Mucosa of stomach (tissue), 1 donor: Measurements from ENCODE around the gene GRIA1.

Experiments
- H3K27me3 ChIP-seq: one replicate; pipeline ENCODE4 v1.7.0; 2013; ENCODE audit warnings: mild to moderate bottlenecking, low read length; ENCODE audit not compliant: control insufficient read depth, insufficient read depth
- H3K36me3 ChIP-seq: one replicate; pipeline ENCODE4 v1.7.0; 2013; ENCODE audit warnings: low read length; ENCODE audit not compliant: control insufficient read depth, insufficient read depth
- H3K4me1 ChIP-seq: one replicate; pipeline ENCODE4 v1.7.0; 2013; ENCODE audit warnings: mild to moderate bottlenecking, low read length; ENCODE audit not compliant: control insufficient read depth, insufficient read depth
- H3K4me3 ChIP-seq: one replicate; pipeline ENCODE4 v1.7.0; 2013; ENCODE audit warnings: low read length
- H3K9ac ChIP-seq: one replicate; pipeline ENCODE4 v1.7.0; 2013; ENCODE audit warnings: mild to moderate bottlenecking, low read length, moderate library complexity
- H3K9me3 ChIP-seq: one replicate; pipeline ENCODE4 v1.7.0; 2013; ENCODE audit warnings: mild to moderate bottlenecking, low read length, moderate library complexity; ENCODE audit not compliant: control insufficient read depth
- donor health status: Pancreatic carcinoma.

The GRIA1 gene

DNA sequence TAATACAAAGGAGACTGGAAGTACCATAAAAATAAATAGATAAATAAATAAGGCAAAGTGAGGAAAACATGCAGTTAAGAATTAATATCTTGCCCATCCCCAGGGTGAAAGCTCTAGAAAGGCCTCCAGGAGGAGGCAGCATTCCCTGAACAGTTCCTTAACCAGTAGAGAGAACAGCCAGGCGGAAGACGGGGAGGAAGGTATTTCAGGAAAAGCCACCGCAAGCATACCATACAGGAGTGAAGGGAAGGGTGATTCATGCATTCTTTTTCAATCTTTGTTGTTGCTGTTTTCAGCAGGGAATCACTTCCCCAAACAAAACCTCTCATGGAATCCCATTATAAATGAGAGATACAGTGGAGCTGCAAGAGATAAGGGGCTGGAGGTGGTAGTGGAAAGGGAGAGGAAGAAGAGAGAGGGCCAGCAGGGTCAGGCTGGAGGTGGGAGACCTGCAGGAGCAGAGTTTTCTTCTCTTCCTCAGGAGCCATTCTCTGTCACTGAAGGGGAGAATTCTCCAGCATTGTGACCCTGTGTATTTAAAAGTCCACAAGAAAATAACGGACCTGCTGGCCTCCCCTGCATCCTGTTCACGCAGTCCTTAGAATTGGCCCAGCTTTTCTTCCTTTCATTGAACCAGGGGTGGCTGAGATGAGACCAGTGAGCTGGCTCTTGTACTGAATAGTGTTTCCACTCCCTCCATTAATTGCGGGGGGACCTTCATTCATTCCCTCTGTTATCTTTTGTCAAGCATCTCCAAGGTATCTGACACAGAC, 292.3 kb downstream of the GRIA1 start:
- Histone ChIP-seq H3K9ac (no peak overlapping the region), H3K36me3 (no peaks in the 10 kb centered on the region), H3K4me3 (no peak overlapping the region), H3K27me3 (no peaks in the 10 kb centered on the region), H3K4me1 (no peaks in the 10 kb centered on the region), H3K9me3 (no peaks in the 10 kb centered on the region)

DNA sequence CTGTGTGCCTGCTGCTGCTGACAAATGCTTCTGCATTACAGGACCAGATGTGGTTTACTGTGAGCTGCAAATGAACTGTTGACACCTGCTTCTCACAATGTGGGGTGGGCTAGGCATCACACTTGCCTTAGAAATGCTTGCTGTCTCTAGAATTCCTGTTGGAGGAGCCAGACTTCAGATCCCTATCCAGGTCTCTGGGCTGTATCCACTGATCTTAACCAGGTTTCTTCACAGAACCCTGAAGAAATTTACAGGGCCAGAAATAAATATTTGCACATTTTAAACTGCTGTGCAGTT, 292.8 kb downstream of the GRIA1 start:
- Histone ChIP-seq H3K36me3 (no peaks in the 10 kb centered on the region), H3K4me1 (no peaks in the 10 kb centered on the region), H3K9ac (no peak overlapping the region), H3K27me3 (no peaks in the 10 kb centered on the region), H3K4me3 (no peak overlapping the region), H3K9me3 (no peaks in the 10 kb centered on the region)

DNA sequence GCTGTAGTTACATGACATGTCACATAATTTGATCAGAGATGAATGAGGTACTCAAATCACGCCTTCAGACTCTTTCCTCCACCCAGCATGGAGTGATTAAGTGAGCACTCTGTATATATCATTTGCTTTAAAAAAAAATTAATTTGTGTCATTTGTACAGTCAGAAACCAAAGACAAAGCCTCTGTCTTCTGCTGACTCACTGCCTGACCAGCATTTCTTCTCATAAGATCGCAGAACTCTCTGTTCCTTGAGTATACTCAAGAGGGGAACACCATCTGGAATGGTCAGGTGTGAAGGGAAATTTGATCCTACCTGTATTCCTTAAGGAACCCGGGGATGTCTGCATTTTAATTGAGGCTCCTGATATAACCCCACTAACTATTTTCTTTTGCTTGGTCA, 293.8 kb downstream of the GRIA1 start:
- no peaks in the 10 kb centered on the region for H3K36me3 ChIP-seq
- H3K4me3 ChIP-seq, result no peak overlapping the region
- no peaks in the 10 kb centered on the region for H3K9me3 ChIP-seq
- H3K27me3 ChIP-seq, result no peaks in the 10 kb centered on the region
- H3K9ac ChIP-seq, result no peak overlapping the region
- no peaks in the 10 kb centered on the region for H3K4me1 ChIP-seq

DNA sequence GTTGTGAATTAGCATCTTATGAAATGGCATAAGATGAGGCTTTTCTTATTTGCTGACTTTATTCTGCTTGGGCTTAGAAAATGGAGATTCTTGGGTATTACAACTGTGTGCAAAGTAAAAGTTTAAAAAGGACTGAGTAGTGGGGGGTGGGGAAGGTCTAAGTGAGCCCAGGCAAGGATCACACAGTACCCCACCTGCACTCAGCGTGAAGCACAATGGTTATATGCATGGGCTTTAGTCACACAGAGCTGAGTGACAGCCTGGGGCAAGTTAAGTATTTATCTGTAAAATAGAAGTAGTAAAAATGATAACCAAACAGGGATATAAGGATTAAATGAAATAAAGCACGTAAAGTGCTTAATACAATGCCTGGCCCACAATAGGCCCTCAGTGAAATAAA, 300.9 kb downstream of the GRIA1 start:
- no peaks in the 10 kb centered on the region for H3K9me3 ChIP-seq
- no peak overlapping the region for H3K4me3 ChIP-seq
- H3K36me3 ChIP-seq, result no peaks in the 10 kb centered on the region
- no peaks in the 10 kb centered on the region for H3K27me3 ChIP-seq
- H3K9ac ChIP-seq, result no peak overlapping the region
- no peaks in the 10 kb centered on the region for H3K4me1 ChIP-seq

DNA sequence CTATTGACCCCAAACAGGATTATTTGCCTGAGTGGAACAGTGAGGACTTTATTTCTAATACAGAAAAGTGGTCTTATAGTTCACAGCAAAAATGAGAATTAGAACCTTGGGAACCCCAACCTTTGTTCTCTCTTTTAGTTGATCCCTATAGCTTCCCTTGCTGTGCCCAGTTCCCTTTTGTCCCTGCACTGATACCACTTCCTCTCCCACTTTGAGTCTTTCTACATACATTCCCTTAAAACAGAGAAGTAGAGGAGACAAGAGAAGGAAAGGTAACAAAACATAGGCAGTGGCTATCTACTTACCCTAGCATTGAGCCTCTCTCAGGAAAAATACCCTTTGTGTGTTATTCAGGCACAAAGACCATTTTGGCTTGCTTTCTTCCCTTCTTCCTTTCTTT, 301.8 kb downstream of the GRIA1 start:
- no peaks in the 10 kb centered on the region for H3K4me1 ChIP-seq
- H3K4me3 ChIP-seq, result no peak overlapping the region
- H3K9ac ChIP-seq, result no peak overlapping the region
- no peaks in the 10 kb centered on the region for H3K36me3 ChIP-seq
- no peaks in the 10 kb centered on the region for H3K27me3 ChIP-seq
- H3K9me3 ChIP-seq, result no peaks in the 10 kb centered on the region

DNA sequence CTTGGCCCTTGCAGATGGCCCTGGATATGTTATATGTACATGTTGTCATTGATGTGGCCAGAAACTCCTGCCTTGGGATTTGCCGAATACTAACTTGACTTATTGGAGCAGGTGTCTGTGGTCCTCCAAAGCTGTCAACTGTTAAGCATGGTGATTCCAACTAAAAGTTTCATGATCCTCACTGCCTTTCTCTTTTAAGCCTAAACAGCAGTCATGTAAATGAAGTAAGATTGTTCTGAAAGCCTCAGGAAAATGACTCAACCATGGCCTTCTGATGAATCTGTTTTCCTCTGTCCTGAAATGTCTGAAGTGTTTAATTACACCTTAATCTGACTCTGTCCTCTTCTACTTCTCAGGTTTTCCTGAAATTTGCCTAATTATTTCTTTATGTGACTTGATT, 303.2 kb downstream of the GRIA1 start:
- Histone ChIP-seq H3K9me3 (no peaks in the 10 kb centered on the region), H3K27me3 (no peaks in the 10 kb centered on the region), H3K9ac (no peak overlapping the region), H3K4me1 (no peaks in the 10 kb centered on the region), H3K4me3 (no peak overlapping the region), H3K36me3 (no peaks in the 10 kb centered on the region)

DNA sequence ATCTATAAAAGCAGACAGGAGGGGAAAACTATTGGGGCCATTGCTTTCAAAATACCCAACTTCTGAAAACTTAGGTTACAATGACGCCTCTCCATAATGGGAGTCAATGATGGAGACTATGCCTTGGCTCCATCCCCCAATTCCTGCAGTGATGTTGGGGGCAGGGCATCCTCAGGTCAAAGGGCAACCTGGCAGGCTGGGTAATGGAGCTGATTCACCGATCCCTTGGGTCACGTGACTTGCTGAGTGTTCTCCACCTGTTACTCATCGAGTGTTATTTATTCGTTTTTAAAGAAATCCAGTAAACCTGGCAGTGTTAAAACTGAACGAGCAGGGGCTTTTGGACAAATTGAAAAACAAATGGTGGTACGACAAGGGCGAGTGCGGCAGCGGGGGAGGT, 303.9 kb downstream of the GRIA1 start:
- Histone ChIP-seq H3K9ac (no peak overlapping the region), H3K36me3 (no peaks in the 10 kb centered on the region), H3K4me1 (no peaks in the 10 kb centered on the region), H3K4me3 (no peak overlapping the region), H3K27me3 (no peaks in the 10 kb centered on the region), H3K9me3 (no peaks in the 10 kb centered on the region)

DNA sequence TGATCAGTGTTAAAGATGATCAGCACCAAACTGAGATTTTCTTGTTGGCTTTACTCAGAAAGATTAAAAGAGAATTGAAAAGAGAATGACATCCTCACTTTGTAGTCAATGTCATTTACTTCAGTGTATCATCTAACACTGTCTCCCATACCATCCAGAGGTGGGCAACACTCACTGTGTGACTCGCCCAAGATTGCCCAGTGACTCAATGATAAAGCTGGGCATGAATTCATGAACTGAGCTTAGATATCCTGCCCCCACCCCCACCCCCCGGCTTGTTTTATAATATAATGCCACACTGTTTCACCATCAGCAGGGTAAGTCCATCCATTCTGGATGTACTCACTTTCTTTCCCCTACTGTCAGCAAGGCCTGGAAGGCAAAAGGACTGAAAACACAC, 306.1 kb downstream of the GRIA1 start:
- Histone ChIP-seq H3K9me3 (no peaks in the 10 kb centered on the region), H3K4me1 (no peaks in the 10 kb centered on the region), H3K36me3 (no peaks in the 10 kb centered on the region), H3K4me3 (no peak overlapping the region), H3K9ac (no peak overlapping the region), H3K27me3 (no peaks in the 10 kb centered on the region)

DNA sequence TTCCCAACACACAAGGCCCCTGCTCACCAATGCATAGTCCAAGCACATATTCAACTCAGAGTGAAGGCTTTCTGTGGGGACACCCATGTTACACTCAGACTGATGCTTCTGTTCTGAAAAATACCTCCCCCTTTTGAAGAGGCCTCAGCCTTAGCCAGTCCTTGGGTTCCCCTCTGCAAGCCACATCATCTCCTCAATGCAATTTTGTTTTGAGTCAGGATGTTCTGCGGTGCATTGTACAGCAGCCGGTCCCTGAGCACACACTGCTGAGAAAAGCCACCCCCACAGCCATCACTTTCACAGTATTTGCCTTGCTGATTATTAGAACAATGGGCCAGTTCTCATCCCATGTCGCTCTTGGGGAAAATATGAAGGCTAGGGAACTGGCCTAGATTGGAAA, 307.0 kb downstream of the GRIA1 start:
- Histone ChIP-seq H3K4me1 (no peaks in the 10 kb centered on the region), H3K9me3 (no peaks in the 10 kb centered on the region), H3K36me3 (no peaks in the 10 kb centered on the region), H3K4me3 (no peak overlapping the region), H3K27me3 (no peaks in the 10 kb centered on the region), H3K9ac (no peak overlapping the region)

DNA sequence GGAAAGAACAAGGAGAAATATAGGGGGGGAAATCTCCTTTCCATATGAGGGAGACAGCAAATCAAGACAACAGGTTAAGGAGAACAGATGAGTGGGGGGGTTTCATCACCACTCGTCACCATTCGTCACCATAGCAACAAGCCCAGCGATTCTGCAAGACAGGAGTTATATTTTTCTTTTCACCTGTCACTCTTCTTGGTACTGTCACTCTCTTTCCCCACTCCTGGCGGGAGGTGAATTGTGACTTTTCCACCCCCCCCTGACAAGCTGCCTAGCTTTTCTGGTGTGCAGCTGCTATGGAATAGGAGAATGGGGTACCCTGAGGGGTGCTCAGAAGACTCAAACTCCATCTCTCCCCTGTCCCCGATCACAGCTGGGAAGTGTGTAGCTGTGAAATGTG, 308.4 kb downstream of the GRIA1 start:
- no peaks in the 10 kb centered on the region for H3K27me3 ChIP-seq
- H3K36me3 ChIP-seq, result no peaks in the 10 kb centered on the region
- H3K4me3 ChIP-seq, result no peak overlapping the region
- no peaks in the 10 kb centered on the region for H3K9me3 ChIP-seq
- H3K9ac ChIP-seq, result no peak overlapping the region
- no peaks in the 10 kb centered on the region for H3K4me1 ChIP-seq

DNA sequence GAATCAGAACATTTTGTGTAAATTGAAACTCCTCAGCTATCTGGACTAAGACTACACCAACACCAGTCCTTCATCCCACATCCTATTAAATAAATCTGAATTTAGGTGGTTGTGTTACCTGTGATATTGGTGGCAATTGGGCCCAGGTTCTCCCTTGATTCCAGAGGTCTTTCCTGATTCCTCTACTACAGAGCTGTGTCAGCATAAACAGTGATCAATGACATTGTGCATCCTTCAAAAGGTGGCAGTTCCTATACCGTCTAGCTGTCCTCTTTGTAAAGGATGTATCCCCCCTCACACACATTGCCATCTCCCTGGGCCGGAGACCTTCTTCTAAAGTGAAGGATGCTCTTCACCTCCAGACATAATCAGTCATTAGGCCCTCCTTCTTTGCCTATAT, 309.0 kb downstream of the GRIA1 start:
- no peaks in the 10 kb centered on the region for H3K36me3 ChIP-seq
- no peaks in the 10 kb centered on the region for H3K27me3 ChIP-seq
- no peaks in the 10 kb centered on the region for H3K4me1 ChIP-seq
- no peak overlapping the region for H3K4me3 ChIP-seq
- H3K9me3 ChIP-seq, result no peaks in the 10 kb centered on the region
- H3K9ac ChIP-seq, result no peak overlapping the region

DNA sequence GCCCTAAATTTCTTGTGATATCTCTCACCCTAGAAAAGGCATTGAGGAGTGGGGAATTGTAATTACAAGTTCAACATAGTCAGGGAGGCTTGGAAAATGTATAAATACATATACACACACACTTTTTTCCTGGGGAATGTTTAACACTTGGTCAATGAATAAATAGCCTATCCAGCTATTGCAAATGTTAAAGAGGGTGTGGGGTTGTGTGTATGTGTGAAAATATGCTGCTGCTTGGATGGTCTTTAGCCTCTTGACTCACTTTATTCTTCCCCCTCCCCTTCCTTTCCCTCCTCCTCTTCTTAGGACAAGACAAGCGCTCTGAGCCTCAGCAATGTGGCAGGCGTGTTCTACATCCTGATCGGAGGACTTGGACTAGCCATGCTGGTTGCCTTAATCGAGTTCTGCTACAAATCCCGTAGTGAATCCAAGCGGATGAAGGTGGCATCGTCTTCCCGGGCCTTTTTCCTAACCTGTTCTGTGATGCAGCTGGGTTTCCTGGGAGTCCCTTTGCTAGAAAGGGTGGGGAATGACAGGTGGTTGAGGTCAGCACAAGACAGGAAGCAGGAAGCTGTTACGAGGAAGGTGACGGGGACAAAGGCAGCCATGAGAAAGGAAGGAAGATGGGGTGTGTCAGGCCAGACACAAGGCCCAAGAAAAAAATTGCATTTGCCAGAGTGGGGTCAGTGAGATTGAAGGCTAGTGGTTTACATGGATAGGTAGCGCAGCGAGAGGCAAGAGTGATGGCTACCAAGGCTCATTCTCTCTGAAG, 311.8 kb downstream of the GRIA1 start:
- no peaks in the 10 kb centered on the region for H3K27me3 ChIP-seq
- H3K4me3 ChIP-seq, result no peak overlapping the region
- no peaks in the 10 kb centered on the region for H3K4me1 ChIP-seq
- H3K9me3 ChIP-seq, result no peaks in the 10 kb centered on the region
- H3K9ac ChIP-seq, result no peak overlapping the region
- H3K36me3 ChIP-seq, result no peaks in the 10 kb centered on the region
